ENCODE data around the gene TNFRSF6B.
A peak's percentile ranks its signal among the peaks of the same experiment; 100 is the strongest.
"Not testable (repeated sequence)": the region's sequence is repeated elsewhere in the genome, so short reads cannot be mapped to it uniquely, and the experiment has no call there.

Gene TNFRSF6B

GRCh38 chr20:63696628-63697356 is at the start of gene TNFRSF6B:
Gene TNFRSF6B, plus strand, starts transcription at chr20:63696652. Its CDS starts 116 bp downstream, at chr20:63696768.
- H3K9me3 ChIP-seq (ENCODE audit: insufficient read depth, low read length, severe bottlenecking) = no peaks in the 10 kb centered on the region
- H3K4me3 ChIP-seq (ENCODE audit: low read depth in 1 of 2, low read length in 2 of 2) = no peak within 1 kb of the TSS
- ATAC-seq (ENCODE audit: insufficient read depth, low read depth) (peak; percentile 3), DNase-seq (no peak)
- H4K20me1 ChIP-seq (ENCODE audit: insufficient read depth, low read length) = peaks cover 38% of the 10 kb centered on the region
- H3K79me2 ChIP-seq (ENCODE audit: insufficient read depth, low read length) = no peaks in the 10 kb centered on the region
- H3K9ac ChIP-seq (ENCODE audit: low read depth, low read length) = no peak within 1 kb of the TSS
- H3K36me3 ChIP-seq (ENCODE audit: insufficient read depth, low read length) = peaks cover 59% of the 10 kb centered on the region
- H3K4me1 ChIP-seq (ENCODE audit: insufficient read depth, low read length) = no peaks in the 10 kb centered on the region
- TF ChIP-seq EZH2 (IDR thresholded peaks at IDR 0.05; ENCODE audit: borderline replicate concordance, low read depth, low read length, severe bottlenecking) (no peak), CTCF (IDR thresholded peaks at IDR 0.05; ENCODE audit: borderline replicate concordance, extremely low read depth, low read length, poor library complexity, severe bottlenecking) (no peak)
- no peaks in the 10 kb centered on the region for H3K27me3 ChIP-seq (ENCODE audit: insufficient read depth, low read length, poor library complexity)
- 0 out of 2 replicates have a peak within 1 kb of the TSS, but pooled peaks have one; percentile 32 for H3K27ac ChIP-seq (ENCODE audit: low read length)
- H2AFZ ChIP-seq (ENCODE audit: low read depth, low read length) = no peak within 1 kb of the TSS
- no peak within 1 kb of the TSS for H3K4me2 ChIP-seq (ENCODE audit: insufficient read depth, low read length)

GRCh38 chr20:63648190-63648589 is 48.3 kb upstream of the TNFRSF6B start:
- H4K20me1 ChIP-seq (ENCODE audit: insufficient read depth, low read length) = peaks cover 41% of the 10 kb centered on the region
- H3K4me1 ChIP-seq (ENCODE audit: insufficient read depth, low read length) = peaks cover 17% of the 10 kb centered on the region

GRCh38 chr20:63648895-63649589 is 47.4 kb upstream of the TNFRSF6B start:
- Histone ChIP-seq H3K4me1 (ENCODE audit: insufficient read depth, low read length) (peaks cover 20% of the 10 kb centered on the region), H3K9me3 (ENCODE audit: insufficient read depth, low read length, severe bottlenecking) (no peaks in the 10 kb centered on the region), H3K79me2 (ENCODE audit: insufficient read depth, low read length) (peaks cover 68% of the 10 kb centered on the region), H3K9ac (ENCODE audit: low read depth, low read length) (no peak overlapping the region), H3K4me3 (ENCODE audit: low read depth in 1 of 2, low read length in 2 of 2) (no peak overlapping the region), H4K20me1 (ENCODE audit: insufficient read depth, low read length) (peaks cover 41% of the 10 kb centered on the region), H3K27me3 (ENCODE audit: insufficient read depth, low read length, poor library complexity) (no peaks in the 10 kb centered on the region), H3K27ac (ENCODE audit: low read length) (no peak overlapping the region), H2AFZ (ENCODE audit: low read depth, low read length) (no peak overlapping the region), H3K4me2 (ENCODE audit: insufficient read depth, low read length) (no peak overlapping the region), H3K36me3 (ENCODE audit: insufficient read depth, low read length) (peaks cover 26% of the 10 kb centered on the region)
- no peak for DNase-seq
- TF ChIP-seq EZH2 (IDR thresholded peaks at IDR 0.05; ENCODE audit: borderline replicate concordance, low read depth, low read length, severe bottlenecking) = no peak
- TF ChIP-seq CTCF (IDR thresholded peaks at IDR 0.05; ENCODE audit: borderline replicate concordance, extremely low read depth, low read length, poor library complexity, severe bottlenecking) = no peak
- no peak for ATAC-seq (ENCODE audit: insufficient read depth, low read depth)

More at GRCh38 chr20:63648190-63648589, 48.3 kb upstream of the TNFRSF6B start:
- DNase-seq (no peak), ATAC-seq (ENCODE audit: insufficient read depth, low read depth) (no peak)
- no peak for TF ChIP-seq CTCF (IDR thresholded peaks at IDR 0.05; ENCODE audit: borderline replicate concordance, extremely low read depth, low read length, poor library complexity, severe bottlenecking)
- no peak for TF ChIP-seq EZH2 (IDR thresholded peaks at IDR 0.05; ENCODE audit: borderline replicate concordance, low read depth, low read length, severe bottlenecking)
- Histone ChIP-seq H3K9ac (ENCODE audit: low read depth, low read length) (no peak overlapping the region), H2AFZ (ENCODE audit: low read depth, low read length) (no peak overlapping the region), H3K27ac (ENCODE audit: low read length) (no peak overlapping the region), H3K27me3 (ENCODE audit: insufficient read depth, low read length, poor library complexity) (no peaks in the 10 kb centered on the region), H3K4me2 (ENCODE audit: insufficient read depth, low read length) (no peak overlapping the region), H3K36me3 (ENCODE audit: insufficient read depth, low read length) (peaks cover 26% of the 10 kb centered on the region), H3K79me2 (ENCODE audit: insufficient read depth, low read length) (peaks cover 63% of the 10 kb centered on the region), H3K4me3 (ENCODE audit: low read depth in 1 of 2, low read length in 2 of 2) (no peak overlapping the region), H3K9me3 (ENCODE audit: insufficient read depth, low read length, severe bottlenecking) (no peaks in the 10 kb centered on the region)

GRCh38 chr20:63650486-63650885 is 46.0 kb upstream of the TNFRSF6B start:
- not testable (repeated sequence) for H3K4me3 ChIP-seq (ENCODE audit: low read depth in 1 of 2, low read length in 2 of 2); H3K27ac ChIP-seq (ENCODE audit: low read length); H3K9ac ChIP-seq (ENCODE audit: low read depth, low read length); ATAC-seq (ENCODE audit: insufficient read depth, low read depth); DNase-seq; H3K9me3 ChIP-seq (ENCODE audit: insufficient read depth, low read length, severe bottlenecking); H2AFZ ChIP-seq (ENCODE audit: low read depth, low read length); H3K4me2 ChIP-seq (ENCODE audit: insufficient read depth, low read length); H3K27me3 ChIP-seq (ENCODE audit: insufficient read depth, low read length, poor library complexity)
- peaks cover 26% of the 10 kb centered on the region for H3K36me3 ChIP-seq (ENCODE audit: insufficient read depth, low read length)
- peaks cover 78% of the 10 kb centered on the region for H3K79me2 ChIP-seq (ENCODE audit: insufficient read depth, low read length)
- H3K4me1 ChIP-seq (ENCODE audit: insufficient read depth, low read length) = peaks cover 34% of the 10 kb centered on the region
- H4K20me1 ChIP-seq (ENCODE audit: insufficient read depth, low read length) = peaks cover 41% of the 10 kb centered on the region
